Mesenchymal stem cell (in vitro differentiated cells and primary cell): ENCODE data around the gene CDC42BPB.
A peak's percentile ranks its signal among the peaks of the same experiment; 100 is the strongest.

Experiments used
- DNase-seq: peaks from one replicate; pipeline ENCODE4 v3.0.0-alpha.2; 2013
- H2AFZ ChIP-seq: one replicate; pipeline ENCODE4 v1.6.1; 2013; ENCODE audit warnings: low read depth, mild to moderate bottlenecking, control low read depth, inconsistent platforms, low read length, moderate library complexity
- H2AK5ac ChIP-seq: 2 replicates; pipeline ENCODE4 v1.6.1; 2013; ENCODE audit warnings: low read length, moderate library complexity, mild to moderate bottlenecking, inconsistent platforms; ENCODE audit not compliant: severe bottlenecking
- H2BK120ac ChIP-seq: one replicate; pipeline ENCODE4 v1.6.1; 2013; ENCODE audit warnings: low read depth, mild to moderate bottlenecking, inconsistent platforms, low read length, moderate library complexity
- H2BK12ac ChIP-seq, 2 experiments: one replicate each; pipeline ENCODE4 v1.6.1; 2013; ENCODE audit warnings: inconsistent platforms in 2 of 2, low read length in 2 of 2, mild to moderate bottlenecking in 2 of 2, moderate library complexity in 2 of 2, control low read depth in 1 of 2
- H2BK15ac ChIP-seq: one replicate; pipeline ENCODE4 v1.6.1; 2013; ENCODE audit warnings: mild to moderate bottlenecking, low read depth, inconsistent platforms; ENCODE audit not compliant: poor library complexity, severe bottlenecking
- H2BK5ac ChIP-seq: 2 replicates; pipeline ENCODE4 v1.6.1; 2013; ENCODE audit warnings: low read depth, mild to moderate bottlenecking, low read length, control low read depth, inconsistent platforms; ENCODE audit not compliant: poor library complexity, severe bottlenecking
- H3K14ac ChIP-seq, 2 experiments: one replicate each; pipeline ENCODE4 v1.6.1; 2013; ENCODE audit warnings: inconsistent platforms in 2 of 2, low read length in 2 of 2, control low read depth in 1 of 2, mild to moderate bottlenecking in 1 of 2, moderate library complexity in 1 of 2
- H3K18ac ChIP-seq, 2 experiments: one replicate each; pipeline ENCODE4 v1.6.1; 2013; ENCODE audit warnings: inconsistent platforms in 2 of 2, low read length in 2 of 2, control low read depth in 1 of 2, low read depth in 1 of 2, mild to moderate bottlenecking in 1 of 2
- H3K23ac ChIP-seq, 2 experiments: one replicate each; pipeline ENCODE4 v1.6.1; 2013; ENCODE audit warnings: inconsistent platforms in 2 of 2, low read length in 2 of 2, mild to moderate bottlenecking in 2 of 2, moderate library complexity in 2 of 2, control low read depth in 1 of 2
- H3K27ac ChIP-seq: 2 replicates; pipeline ENCODE4 v1.5.1; 2013; ENCODE audit warnings: mild to moderate bottlenecking, moderate library complexity, low read length, control low read depth, inconsistent platforms; ENCODE audit not compliant: poor library complexity, severe bottlenecking
- H3K27me3 ChIP-seq, 2 experiments: 2 replicates each; pipeline versions ENCODE4 v1.6.1 to v1.7.0; 2013; ENCODE audit warnings: low read length in 2 of 2, mild to moderate bottlenecking in 2 of 2, moderate library complexity in 2 of 2, control low read depth in 1 of 2, inconsistent platforms in 1 of 2; ENCODE audit not compliant: control insufficient read depth in 1 of 2, insufficient read depth in 1 of 2
- H3K36me3 ChIP-seq, 2 experiments: 2 replicates each; pipeline versions ENCODE4 v1.6.1 to v1.7.0; 2013; ENCODE audit warnings: low read length in 2 of 2, control low read depth in 1 of 2, inconsistent platforms in 1 of 2, low read depth in 1 of 2, mild to moderate bottlenecking in 1 of 2; ENCODE audit not compliant: insufficient read depth in 2 of 2, control insufficient read depth in 1 of 2
- H3K4ac ChIP-seq, 2 experiments: one replicate each; pipeline ENCODE4 v1.6.1; 2013; ENCODE audit warnings: inconsistent platforms in 2 of 2, low read length in 2 of 2, mild to moderate bottlenecking in 2 of 2, moderate library complexity in 2 of 2, control low read depth in 1 of 2, low read depth in 1 of 2
- H3K4me1 ChIP-seq: 2 replicates; pipeline ENCODE4 v1.6.1; 2013; ENCODE audit warnings: low read depth, low read length, control low read depth; ENCODE audit not compliant: control insufficient read depth, insufficient read depth
- H3K4me2 ChIP-seq: 2 replicates; pipeline ENCODE4 v1.6.1; 2013; ENCODE audit warnings: low read length, mild to moderate bottlenecking, inconsistent platforms; ENCODE audit not compliant: poor library complexity, severe bottlenecking
- H3K4me3 ChIP-seq, 2 experiments: 2 replicates each; pipeline versions ENCODE4 v1.5.1 to v1.7.0; 2013; ENCODE audit warnings: low read length in 2 of 2, mild to moderate bottlenecking in 2 of 2, control low read depth in 1 of 2, low read depth in 1 of 2; ENCODE audit not compliant: insufficient read depth in 1 of 2
- H3K79me1 ChIP-seq: replicated peaks from 2 replicates; pipeline ENCODE4 v1.6.1; 2013; ENCODE audit warnings: mild to moderate bottlenecking, control low read depth, low read length, inconsistent platforms; ENCODE audit not compliant: poor library complexity, severe bottlenecking
- H3K9ac ChIP-seq: 2 replicates; pipeline ENCODE4 v1.7.0; 2013; ENCODE audit warnings: mild to moderate bottlenecking, low read length, moderate library complexity
- H3K9me3 ChIP-seq: 2 replicates; pipeline ENCODE4 v1.7.0; 2013; ENCODE audit warnings: mild to moderate bottlenecking, low read length; ENCODE audit not compliant: control insufficient read depth
- H4K8ac ChIP-seq: one replicate; pipeline ENCODE4 v1.6.1; 2013; ENCODE audit warnings: inconsistent platforms, mild to moderate bottlenecking, low read length, moderate library complexity
- H4K91ac ChIP-seq: one replicate; pipeline ENCODE4 v1.6.1; 2013; ENCODE audit warnings: mild to moderate bottlenecking, low read length, inconsistent platforms
- WGBS: methylation state at CpG from one replicate; pipeline ENCODE4 v1.1.7; 2013; ENCODE audit warnings: mixed read lengths; 5-methylcytosine and 5-hydroxymethylcytosine counted together

Gene CDC42BPB

GRCh38 chr14:103016071-103016470, 41.3 kb downstream of the CDC42BPB start:
- no peak overlapping the region for H3K14ac ChIP-seq
- WGBS, result 94% methylated on average over 9 of the region's 9 CpGs
- H2BK15ac ChIP-seq, result no peak overlapping the region
- H3K27me3 ChIP-seq, result no peaks in the 10 kb centered on the region
- H3K4me2 ChIP-seq, result no peak overlapping the region
- no peak overlapping the region for H3K27ac ChIP-seq
- peaks cover 17 to 24% of the 10 kb centered on the region in 2 experiments for H3K36me3 ChIP-seq
- no peak overlapping the region for H2AFZ ChIP-seq
- no peak overlapping the region for H2AK5ac ChIP-seq
- H2BK5ac ChIP-seq, result no peak overlapping the region
- no peak overlapping the region for H3K9ac ChIP-seq
- peaks cover 53% of the 10 kb centered on the region for H3K4me1 ChIP-seq
- no peak overlapping the region for H3K4ac ChIP-seq
- no peak overlapping the region for H3K23ac ChIP-seq
- H3K4me3 ChIP-seq, result no peak overlapping the region
- H3K79me1 ChIP-seq, result peaks cover 3% of the 10 kb centered on the region
- no peaks in the 10 kb centered on the region for H3K9me3 ChIP-seq
- H4K91ac ChIP-seq, result peak overlapping the region; percentile 58
- H4K8ac ChIP-seq, result no peak overlapping the region
- no peak overlapping the region for H2BK12ac ChIP-seq
- H3K18ac ChIP-seq, result peak overlapping the region in 1 of 2 experiments; percentile 28
- no peak for DNase-seq
- H2BK120ac ChIP-seq, result no peak overlapping the region

- H4K8ac ChIP-seq, result no peak overlapping the region
These were observed 41.9 kb downstream of the CDC42BPB start for GRCh38 chr14:103015426-103015825.

GRCh38 chr14:103014466-103015228, 42.7 kb downstream of the CDC42BPB start:
- Histone ChIP-seq H4K8ac (peak overlapping the region; percentile 25), H3K4me1 (peaks cover 53% of the 10 kb centered on the region), H4K91ac (no peak overlapping the region), H3K9ac (peak overlapping the region; percentile 62), H2BK5ac (no peak overlapping the region), H3K4me3 (peak overlapping the region in 1 of 2 experiments; percentile 56), H3K18ac (peak overlapping the region in 1 of 2 experiments; percentile 37), H3K79me1 (peaks cover 3% of the 10 kb centered on the region), H3K27me3 (no peaks in the 10 kb centered on the region), H3K4me2 (peak overlapping the region; percentile 45), H3K14ac (no peak overlapping the region), H2AK5ac (peak overlapping the region; percentile 75), H2BK12ac (peak overlapping the region in 1 of 2 experiments; percentile 22), H3K9me3 (no peaks in the 10 kb centered on the region), H3K27ac (peak overlapping the region; percentile 84), H2AFZ (no peak overlapping the region), H3K4ac (no peak overlapping the region), H3K36me3 (peaks cover 15 to 28% of the 10 kb centered on the region in 2 experiments), H2BK15ac (peak overlapping the region; percentile 36), H3K23ac (no peak overlapping the region), H2BK120ac (no peak overlapping the region)
- DNase-seq, result peak; percentile 72
- 53% methylated on average over 10 of the region's 11 CpGs for WGBS

More at GRCh38 chr14:103015426-103015825, 41.9 kb downstream of the CDC42BPB start:
- H3K4me1 ChIP-seq, result peaks cover 55% of the 10 kb centered on the region
- no peak overlapping the region for H3K4me3 ChIP-seq
- H3K79me1 ChIP-seq, result peaks cover 3% of the 10 kb centered on the region
- H2BK5ac ChIP-seq, result no peak overlapping the region
- H2AK5ac ChIP-seq, result peak overlapping the region; percentile 4
- 95% methylated on average over 5 of the region's 5 CpGs for WGBS
- H3K36me3 ChIP-seq, result peaks cover 15 to 25% of the 10 kb centered on the region in 2 experiments
- H2BK15ac ChIP-seq, result no peak overlapping the region
- H2BK120ac ChIP-seq, result no peak overlapping the region
- no peak overlapping the region for H3K14ac ChIP-seq
- H3K4ac ChIP-seq, result no peak overlapping the region
- H3K4me2 ChIP-seq, result no peak overlapping the region
- H3K9me3 ChIP-seq, result no peaks in the 10 kb centered on the region
- DNase-seq, result no peak
- no peak overlapping the region for H3K27ac ChIP-seq
- no peak overlapping the region for H3K18ac ChIP-seq
- H3K27me3 ChIP-seq, result no peaks in the 10 kb centered on the region
- H3K23ac ChIP-seq, result no peak overlapping the region
- no peak overlapping the region for H2AFZ ChIP-seq
- H4K91ac ChIP-seq, result no peak overlapping the region
- H3K9ac ChIP-seq, result peak overlapping the region; percentile 62
- no peak overlapping the region for H2BK12ac ChIP-seq

GRCh38 chr14:103013028-103013427, 44.3 kb downstream of the CDC42BPB start:
- 99% methylated on average over 12 of the region's 12 CpGs for WGBS
- no peak overlapping the region for H2AFZ ChIP-seq

More at GRCh38 chr14:103013028-103013427, 44.3 kb downstream of the CDC42BPB start:
- H3K36me3 ChIP-seq, result peaks cover 32 to 38% of the 10 kb centered on the region in 2 experiments
- H3K23ac ChIP-seq, result no peak overlapping the region
- no peak overlapping the region for H2BK15ac ChIP-seq
- H3K18ac ChIP-seq, result no peak overlapping the region
- H4K91ac ChIP-seq, result no peak overlapping the region
- H2BK5ac ChIP-seq, result no peak overlapping the region
- peaks cover 11% of the 10 kb centered on the region for H3K79me1 ChIP-seq
- H3K14ac ChIP-seq, result no peak overlapping the region
- no peaks in the 10 kb centered on the region for H3K9me3 ChIP-seq
- H3K4me2 ChIP-seq, result no peak overlapping the region
- no peak overlapping the region for H3K4me3 ChIP-seq
- H3K27ac ChIP-seq, result no peak overlapping the region
- no peak overlapping the region for H3K4ac ChIP-seq
- H2AK5ac ChIP-seq, result peak overlapping the region; percentile 27
- H2BK12ac ChIP-seq, result peak overlapping the region in 1 of 2 experiments; percentile 81
- DNase-seq, result no peak
- H3K27me3 ChIP-seq, result no peaks in the 10 kb centered on the region
- peaks cover 49% of the 10 kb centered on the region for H3K4me1 ChIP-seq
- no peak overlapping the region for H3K9ac ChIP-seq
- H4K8ac ChIP-seq, result peak overlapping the region; percentile 10
- no peak overlapping the region for H2BK120ac ChIP-seq
